ENCODE data around the gene SUGP1. TPM values are rescaled to one million over a fixed set of nuclear protein-coding genes. Genes with fewer than 3 reads are reported as not detected.

The SUGP1 gene
- total RNA-seq, 1 donor from 2014 or later = 59.1 TPM

GRCh38 chr19:19355606-19356139 is 35.4 kb upstream of the SUGP1 start:
- Mint-ChIP-seq H3K27ac (ENCODE audit: unreplicated experiment) (no peak overlapping the region), H3K4me3 (ENCODE audit: unreplicated experiment) (no peak overlapping the region), H3K4me1 (ENCODE audit: low read depth, unreplicated experiment) (no peaks in the 10 kb centered on the region), H3K36me3 (ENCODE audit: low read depth, unreplicated experiment) (peaks cover 5% of the 10 kb centered on the region), H3K27me3 (ENCODE audit: low read depth, unreplicated experiment) (no peaks in the 10 kb centered on the region), H3K9me3 (ENCODE audit: unreplicated experiment) (no peaks in the 10 kb centered on the region)
- Histone ChIP-seq H3K9me3 (ENCODE audit: insufficient read depth, low read depth, low read length) (no peaks in the 10 kb centered on the region), H3K4me2 (ENCODE audit: low read length) (no peak overlapping the region), H4K20me1 (ENCODE audit: insufficient read depth, low read length) (no peaks in the 10 kb centered on the region), H3K79me2 (ENCODE audit: insufficient read depth, low read length) (no peaks in the 10 kb centered on the region), H3K4me1 (ENCODE audit: insufficient read depth, low read length) (no peaks in the 10 kb centered on the region), H3K27me3 (ENCODE audit: insufficient read depth, low read length) (no peaks in the 10 kb centered on the region), H2AFZ (ENCODE audit: low read depth, low read length) (no peak overlapping the region), H3K9ac (ENCODE audit: low read length) (no peak overlapping the region), H3K36me3 (ENCODE audit: insufficient read depth, low read length) (peaks cover 14% of the 10 kb centered on the region), H3K4me3 (ENCODE audit: insufficient read depth, low read depth, low read length) (no peak overlapping the region), H3K27ac (ENCODE audit: low read depth, low read length) (no peak overlapping the region)
- DNase-seq (ENCODE audit: low read depth) (no peak), FAIRE-seq (no peak)
- TF ChIP-seq EZH2 (IDR thresholded peaks at IDR 0.05; ENCODE audit: insufficient read depth, low read length) (no peak), CTCF (IDR thresholded peaks at IDR 0.05; ENCODE audit: insufficient read depth, low read depth, low read length) (no peak)

GRCh38 chr19:19354932-19355331 is 34.6 kb upstream of the SUGP1 start:
- Histone ChIP-seq H3K79me2 (ENCODE audit: insufficient read depth, low read length) (no peaks in the 10 kb centered on the region), H3K27ac (ENCODE audit: low read depth, low read length) (no peak overlapping the region), H3K36me3 (ENCODE audit: insufficient read depth, low read length) (peaks cover 14% of the 10 kb centered on the region), H3K9me3 (ENCODE audit: insufficient read depth, low read depth, low read length) (no peaks in the 10 kb centered on the region), H3K27me3 (ENCODE audit: insufficient read depth, low read length) (no peaks in the 10 kb centered on the region), H3K4me3 (ENCODE audit: insufficient read depth, low read depth, low read length) (no peak overlapping the region), H3K4me2 (ENCODE audit: low read length) (no peak overlapping the region), H3K9ac (ENCODE audit: low read length) (no peak overlapping the region), H3K4me1 (ENCODE audit: insufficient read depth, low read length) (no peaks in the 10 kb centered on the region), H2AFZ (ENCODE audit: low read depth, low read length) (no peak overlapping the region), H4K20me1 (ENCODE audit: insufficient read depth, low read length) (no peaks in the 10 kb centered on the region)
- Mint-ChIP-seq H3K27me3 (ENCODE audit: low read depth, unreplicated experiment) (no peaks in the 10 kb centered on the region), H3K4me3 (ENCODE audit: unreplicated experiment) (no peak overlapping the region), H3K9me3 (ENCODE audit: unreplicated experiment) (no peaks in the 10 kb centered on the region), H3K4me1 (ENCODE audit: low read depth, unreplicated experiment) (no peaks in the 10 kb centered on the region), H3K36me3 (ENCODE audit: low read depth, unreplicated experiment) (peaks cover 7% of the 10 kb centered on the region), H3K27ac (ENCODE audit: unreplicated experiment) (no peak overlapping the region)
- TF ChIP-seq CTCF (IDR thresholded peaks at IDR 0.05; ENCODE audit: insufficient read depth, low read depth, low read length) (no peak), EZH2 (IDR thresholded peaks at IDR 0.05; ENCODE audit: insufficient read depth, low read length) (no peak)
- DNase-seq (ENCODE audit: low read depth) (no peak), FAIRE-seq (no peak)

GRCh38 chr19:19354007-19354406 is 33.7 kb upstream of the SUGP1 start:
- H3K9me3 ChIP-seq (ENCODE audit: insufficient read depth, low read depth, low read length) = no peaks in the 10 kb centered on the region
- Mint-ChIP-seq H3K4me1 (ENCODE audit: low read depth, unreplicated experiment) (no peaks in the 10 kb centered on the region), H3K9me3 (ENCODE audit: unreplicated experiment) (no peaks in the 10 kb centered on the region), H3K36me3 (ENCODE audit: low read depth, unreplicated experiment) (peaks cover 7% of the 10 kb centered on the region), H3K27ac (ENCODE audit: unreplicated experiment) (no peak overlapping the region), H3K4me3 (ENCODE audit: unreplicated experiment) (no peak overlapping the region), H3K27me3 (ENCODE audit: low read depth, unreplicated experiment) (no peaks in the 10 kb centered on the region)
- H3K36me3 ChIP-seq (ENCODE audit: insufficient read depth, low read length) = peaks cover 17% of the 10 kb centered on the region
- no peaks in the 10 kb centered on the region for H4K20me1 ChIP-seq (ENCODE audit: insufficient read depth, low read length)
- H2AFZ ChIP-seq (ENCODE audit: low read depth, low read length) = no peak overlapping the region
- no peaks in the 10 kb centered on the region for H3K27me3 ChIP-seq (ENCODE audit: insufficient read depth, low read length)
- no peak for FAIRE-seq
- H3K4me2 ChIP-seq (ENCODE audit: low read length) = no peak overlapping the region
- no peak for DNase-seq (ENCODE audit: low read depth)
- H3K9ac ChIP-seq (ENCODE audit: low read length) = no peak overlapping the region
- H3K79me2 ChIP-seq (ENCODE audit: insufficient read depth, low read length) = no peaks in the 10 kb centered on the region
- no peak overlapping the region for H3K4me3 ChIP-seq (ENCODE audit: insufficient read depth, low read depth, low read length)
- H3K27ac ChIP-seq (ENCODE audit: low read depth, low read length) = no peak overlapping the region
- no peak for TF ChIP-seq EZH2 (IDR thresholded peaks at IDR 0.05; ENCODE audit: insufficient read depth, low read length)
- TF ChIP-seq CTCF (IDR thresholded peaks at IDR 0.05; ENCODE audit: insufficient read depth, low read depth, low read length) = no peak
- H3K4me1 ChIP-seq (ENCODE audit: insufficient read depth, low read length) = no peaks in the 10 kb centered on the region

Measured in astrocyte (in vitro differentiated cells and primary cell).